IMR-90 (cell line): Measurements from ENCODE around the gene OSBP2.

Experiments
- CTCF ChIP-seq: conservative IDR thresholded peaks from 2 replicates; pipeline ENCODE4 v1.5.1; 2012; ENCODE audit warnings: mild to moderate bottlenecking, low read depth, low read length, improper control_type of control experiment
- RFX5 ChIP-seq: IDR thresholded peaks from 2 replicates; pipeline ENCODE4 v1.8.0; 2012; ENCODE audit warnings: low read depth, mild to moderate bottlenecking, low read length, moderate library complexity

GRCh38 chr22:30867746-30868662 is 173.3 kb downstream of the OSBP2 start:
- TF ChIP-seq CTCF = no peak
- no peak for TF ChIP-seq RFX5
